Stimulated activated CD4-positive, alpha-beta T cell treated with anti-CD3 and anti-CD28 coated beads, Interleukin-4, amount 100 ng/mL, for 1 hour (primary cell): ENCODE data around the gene STAT4.
A peak's percentile ranks its signal among the peaks of the same experiment; 100 is the strongest.

Experiments
- DNase-seq: peaks from one replicate; pipeline ENCODE4 v3.0.0-alpha.2; 2020

Gene STAT4

DNA sequence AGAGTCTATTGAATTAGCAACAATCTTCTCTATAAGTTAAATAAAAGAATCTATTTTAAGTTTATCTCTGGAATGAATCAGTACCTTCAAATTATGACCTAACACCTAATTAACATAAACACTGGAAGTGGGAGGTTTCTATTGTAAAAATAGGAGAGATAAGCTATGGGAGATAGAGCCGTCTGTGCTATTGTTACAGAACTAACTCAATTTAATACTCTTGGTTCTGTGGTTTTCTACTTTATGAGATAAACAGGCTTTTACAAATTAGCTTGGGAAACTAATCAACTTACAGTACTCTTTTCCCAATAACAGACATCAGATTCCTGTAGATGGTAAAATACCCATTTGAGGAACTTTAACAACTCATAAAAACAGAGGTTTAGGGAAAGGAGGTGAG lies 111.2 kb downstream of the STAT4 start:
- DNase-seq, result no peak

DNA sequence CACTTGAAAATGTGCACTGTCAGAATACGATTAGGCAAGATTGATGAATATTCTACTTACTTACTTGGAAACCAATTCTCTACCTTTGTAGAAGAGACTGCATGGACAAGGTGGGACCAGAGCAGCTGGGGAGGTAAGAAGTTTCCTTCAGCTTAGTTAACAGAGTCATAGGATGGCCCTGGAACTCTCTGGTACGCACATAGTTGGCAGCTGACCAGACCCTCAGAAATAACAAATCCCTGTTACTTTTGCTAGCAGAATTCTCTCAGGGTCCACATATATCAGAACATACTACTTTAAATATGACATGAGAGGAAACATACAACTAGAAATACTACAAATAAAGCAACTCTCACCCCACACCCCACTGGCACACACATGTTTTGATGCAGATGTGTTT lies 112.1 kb downstream of the STAT4 start:
- DNase-seq, result no peak

DNA sequence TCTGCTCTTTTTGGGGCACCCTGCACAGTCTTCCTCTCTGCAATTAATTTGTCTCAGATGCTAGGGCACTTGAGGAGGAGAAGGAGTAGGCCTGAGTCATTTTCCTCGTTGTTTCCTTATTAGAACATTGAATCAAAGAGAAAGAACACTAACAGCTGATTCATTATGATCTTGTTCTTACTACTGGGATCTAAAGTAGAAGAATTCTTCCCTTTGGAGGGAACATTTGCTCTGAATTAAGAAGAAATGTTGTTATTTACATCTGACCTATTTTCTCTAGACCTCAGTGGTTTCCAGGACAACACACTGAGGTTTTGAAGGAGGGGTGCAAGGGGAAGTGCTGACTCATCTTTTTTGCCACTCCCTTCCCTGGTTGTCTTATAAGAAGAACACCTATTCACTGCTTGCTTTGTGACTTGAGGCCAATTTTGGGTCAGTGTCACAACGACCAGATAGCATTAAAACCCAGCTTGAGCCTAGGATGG lies 112.5 kb downstream of the STAT4 start:
- DNase-seq, result no peak

DNA sequence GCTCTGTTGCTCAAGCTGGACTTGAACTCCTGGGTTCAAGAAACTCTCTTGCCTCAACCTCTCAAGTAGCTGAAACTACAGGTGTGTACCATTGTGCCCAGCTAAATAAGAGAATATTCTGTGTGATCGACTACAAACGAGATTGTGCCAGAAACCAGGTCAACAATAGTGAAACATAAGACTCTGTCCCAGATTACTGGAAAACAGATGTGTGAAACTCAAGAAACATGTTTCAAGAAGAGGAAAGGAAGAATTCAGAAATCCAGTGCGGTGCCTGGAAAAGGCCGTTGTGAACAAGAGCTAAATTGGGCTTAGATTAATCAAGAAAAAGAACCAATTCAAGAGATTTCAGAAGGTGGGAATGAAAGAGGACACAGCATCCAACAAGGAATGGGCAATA lies 113.4 kb downstream of the STAT4 start:
- no peak for DNase-seq

DNA sequence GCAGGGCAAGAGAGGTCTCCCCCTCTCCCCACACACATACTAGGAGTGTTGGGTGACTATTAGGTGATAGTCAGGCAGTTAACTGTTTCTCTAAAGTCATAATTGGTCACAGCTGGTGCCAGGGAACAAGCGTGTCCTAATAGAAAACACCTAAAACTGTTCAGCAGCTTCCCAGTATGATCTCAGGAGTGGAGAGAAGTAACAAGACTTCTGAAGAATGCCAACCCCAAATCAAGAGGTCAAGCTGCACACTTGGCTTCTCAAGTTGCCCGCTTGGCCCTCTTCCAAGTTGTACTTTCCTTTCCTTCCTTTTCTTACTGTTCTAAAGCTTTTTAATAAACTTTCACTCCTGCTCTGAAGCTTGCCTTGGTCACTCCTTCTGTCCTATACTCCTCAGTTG lies 114.4 kb downstream of the STAT4 start:
- DNase-seq, result no peak

DNA sequence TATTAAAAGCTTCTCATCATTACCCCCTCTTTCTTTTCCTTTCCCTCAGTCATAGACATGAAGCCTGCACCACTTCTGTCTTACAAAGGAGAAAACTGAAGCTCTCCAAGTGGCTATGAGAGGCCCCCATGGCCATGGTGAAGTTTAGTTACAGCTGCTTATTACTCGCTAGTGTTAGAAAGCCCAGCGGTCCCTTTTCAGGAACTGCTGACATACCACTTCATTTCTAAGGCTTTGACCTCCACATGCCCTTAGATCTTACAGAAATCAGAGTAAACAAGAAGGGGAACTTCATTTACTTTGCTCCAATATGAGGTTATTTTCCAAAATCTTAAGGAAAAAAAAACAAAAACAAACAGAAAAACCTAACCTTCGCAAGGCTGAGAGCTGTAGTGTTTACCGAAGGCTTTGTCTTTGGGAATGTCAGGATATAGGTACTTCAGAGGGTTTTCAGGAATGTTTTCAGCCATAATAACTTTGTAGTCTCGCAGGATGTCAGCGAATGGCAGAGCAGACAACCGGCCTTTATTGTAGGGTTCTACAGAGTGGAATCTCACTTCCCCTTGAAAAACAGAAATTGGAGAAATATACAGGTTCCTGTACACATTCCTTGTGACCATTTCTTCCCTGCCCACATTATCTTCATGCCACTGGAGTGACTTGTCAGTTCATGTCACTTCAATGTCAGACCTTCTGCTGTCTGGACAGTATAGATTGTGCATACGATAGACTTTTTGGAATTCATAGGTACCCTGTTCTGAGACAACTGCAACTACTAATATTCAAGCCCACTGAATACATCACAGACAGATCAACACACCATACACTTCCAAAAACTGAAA lies 118.0 kb downstream of the STAT4 start:
- no peak for DNase-seq

DNA sequence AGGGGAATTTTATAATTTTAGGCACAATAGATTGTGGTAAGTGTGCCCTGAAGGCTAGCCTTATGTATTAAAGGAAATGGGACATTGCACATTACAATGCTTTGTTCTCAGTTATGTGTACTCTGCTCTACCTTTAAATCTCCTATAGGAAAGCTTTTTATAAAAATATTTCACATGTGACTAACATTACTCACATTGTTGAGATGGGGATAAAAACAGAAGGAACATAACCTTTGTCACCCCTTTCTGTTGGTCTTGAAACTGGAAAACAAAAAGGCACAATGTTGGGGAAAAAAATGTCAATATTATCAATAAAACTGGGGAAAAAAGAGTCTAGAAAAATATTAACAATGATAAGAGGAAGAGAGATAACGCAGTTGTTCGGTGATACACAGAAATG lies 119.5 kb downstream of the STAT4 start:
- DNase-seq, result no peak

DNA sequence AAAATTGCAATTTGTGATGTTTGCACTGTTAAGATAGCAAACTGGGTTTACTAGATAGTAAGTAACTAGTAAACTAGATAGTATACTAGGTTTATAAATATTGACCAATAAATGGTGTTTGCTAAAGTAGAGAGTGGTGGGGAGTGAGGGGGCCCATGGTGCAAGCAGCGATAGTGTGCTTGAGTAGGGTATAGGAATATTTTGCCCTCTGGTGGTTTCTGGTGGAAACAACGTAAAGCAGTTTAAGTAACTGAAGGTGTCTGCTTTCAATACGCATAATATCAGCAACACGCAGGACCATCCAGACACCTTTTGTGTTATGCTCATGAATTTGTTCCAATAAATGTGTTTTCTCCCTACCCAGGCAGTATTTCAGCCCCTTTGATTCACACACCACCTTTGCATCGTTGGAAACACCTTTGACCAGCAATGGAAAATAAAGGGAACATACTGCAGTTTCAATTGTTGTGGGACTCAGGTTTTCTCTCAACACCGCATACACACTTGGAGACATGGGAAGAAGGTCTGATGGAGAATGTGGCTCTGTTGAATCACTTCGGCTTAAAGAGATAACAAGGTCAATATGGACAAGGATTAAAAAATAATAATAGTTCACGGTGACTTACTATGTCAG lies 120.2 kb downstream of the STAT4 start:
- DNase-seq, result no peak

DNA sequence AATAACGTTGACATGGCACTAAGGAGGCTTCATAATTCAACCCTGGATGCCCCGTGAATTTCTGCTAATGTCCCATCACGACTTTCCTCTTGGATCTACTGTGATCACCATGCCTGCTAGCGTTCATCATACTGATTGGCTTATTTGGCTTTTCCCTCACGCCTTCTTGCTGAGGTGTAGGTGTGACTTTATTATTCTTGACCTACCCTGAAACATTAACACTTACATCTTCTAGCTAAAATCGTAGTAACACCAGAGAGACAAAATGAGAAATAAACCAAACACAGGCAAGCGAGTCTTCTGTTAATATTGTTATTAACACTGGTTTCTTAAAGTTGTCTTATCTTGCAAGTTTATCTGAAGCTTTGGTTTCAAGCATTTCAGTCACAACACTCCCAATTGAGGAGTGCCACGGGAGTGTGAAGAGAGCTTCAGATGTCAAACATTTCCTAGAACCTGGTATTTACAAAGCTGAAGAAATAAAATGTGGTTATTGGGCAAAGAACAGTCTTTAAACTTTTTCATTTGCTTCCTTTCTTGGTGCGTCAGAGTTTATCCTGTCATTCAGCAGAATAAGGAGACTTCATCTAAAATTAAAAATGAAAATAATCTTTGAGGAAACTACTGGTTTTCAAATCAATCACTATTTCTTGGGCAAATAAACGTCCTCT lies 121.4 kb downstream of the STAT4 start:
- DNase-seq, result no peak

DNA sequence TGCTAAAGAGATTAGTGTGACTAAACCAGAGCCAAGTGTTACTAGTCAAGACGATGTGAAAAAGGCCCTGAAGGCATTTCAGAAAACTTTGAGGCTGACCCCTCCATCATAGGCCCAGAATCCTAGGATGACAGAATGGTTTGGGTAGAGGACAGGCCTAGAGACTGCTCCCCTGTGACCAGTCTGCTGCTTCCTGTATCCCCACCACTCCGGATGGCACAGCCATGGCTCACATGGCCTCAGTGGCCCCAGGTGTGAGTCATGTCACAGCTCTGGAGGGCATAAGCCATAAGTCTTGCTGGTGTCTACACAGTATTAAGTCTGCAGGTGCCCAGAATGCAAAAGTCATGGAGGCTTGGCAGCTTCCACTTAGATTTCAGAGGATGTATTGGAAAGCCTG lies 124.4 kb downstream of the STAT4 start:
- DNase-seq, result no peak

DNA sequence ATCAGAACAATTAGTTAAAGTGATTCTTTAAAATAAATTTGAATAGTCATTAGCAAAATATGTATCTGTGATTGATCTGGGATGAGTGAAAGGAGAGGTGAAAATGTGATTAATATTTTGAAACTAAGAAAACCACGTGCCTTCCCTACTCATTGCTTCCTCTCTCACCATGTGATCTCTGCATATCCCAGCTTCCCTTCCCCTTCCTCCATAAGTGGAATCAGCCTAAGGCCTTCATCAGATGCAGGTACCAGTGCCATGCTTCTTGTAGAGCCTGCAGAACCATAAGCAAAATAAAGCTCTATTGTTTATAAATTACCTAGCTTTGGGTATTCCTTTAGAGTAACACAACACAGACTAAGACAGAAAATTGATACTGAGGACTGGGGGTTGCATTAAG lies 125.7 kb downstream of the STAT4 start:
- no peak for DNase-seq

DNA sequence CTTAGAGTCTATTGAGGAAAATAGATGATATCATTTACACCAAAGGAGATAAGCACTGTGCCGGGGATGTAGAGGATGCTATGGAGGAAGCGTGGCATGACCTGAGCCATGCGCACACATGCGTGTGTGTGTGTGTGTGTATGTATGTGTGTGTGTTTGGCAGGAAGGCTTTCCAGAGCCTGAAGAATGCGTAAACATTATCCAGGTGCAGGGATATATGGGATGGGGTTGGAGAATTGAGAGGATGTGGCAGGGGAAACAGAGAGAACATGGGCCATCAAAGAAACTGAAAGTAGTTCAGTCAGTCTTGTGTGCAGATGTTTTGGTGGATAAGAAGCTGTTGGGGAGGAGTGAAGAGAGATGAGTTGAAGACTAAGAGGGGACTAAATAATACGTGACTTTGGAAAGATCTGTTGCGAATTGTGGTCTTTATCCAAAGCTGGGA lies 127.5 kb downstream of the STAT4 start:
- no peak for DNase-seq

DNA sequence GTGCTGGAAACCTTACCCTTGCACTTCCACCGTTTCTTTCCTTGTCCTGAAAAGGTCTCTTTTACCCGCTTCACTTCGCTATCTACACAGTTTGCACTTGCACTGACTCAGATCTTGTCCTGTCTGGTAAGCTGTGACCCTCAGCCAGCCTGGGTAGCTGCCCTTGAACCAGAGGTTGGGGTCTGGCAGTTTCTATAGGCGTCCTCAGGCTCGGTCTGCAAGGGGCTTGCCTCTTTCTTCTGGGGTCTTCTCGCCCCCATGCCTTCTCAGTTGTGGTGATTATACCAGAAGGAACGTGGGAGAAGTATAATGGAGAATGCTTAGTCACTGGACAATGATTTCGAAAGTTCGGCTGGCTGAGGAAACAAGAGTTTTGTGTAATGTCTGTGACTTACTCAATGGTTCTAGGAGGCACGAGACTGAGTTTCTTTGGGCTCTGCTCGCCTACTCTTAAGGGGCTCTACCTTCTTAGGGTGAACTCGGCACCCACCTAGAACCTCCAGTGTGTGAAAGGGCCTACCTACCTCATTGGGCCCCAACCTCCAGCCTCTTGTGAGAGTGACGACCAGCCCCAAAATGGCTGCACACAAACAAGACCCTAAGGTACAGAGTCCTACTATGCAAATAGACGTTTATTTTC lies 129.9 kb downstream of the STAT4 start:
- peak; percentile 49 for DNase-seq

DNA sequence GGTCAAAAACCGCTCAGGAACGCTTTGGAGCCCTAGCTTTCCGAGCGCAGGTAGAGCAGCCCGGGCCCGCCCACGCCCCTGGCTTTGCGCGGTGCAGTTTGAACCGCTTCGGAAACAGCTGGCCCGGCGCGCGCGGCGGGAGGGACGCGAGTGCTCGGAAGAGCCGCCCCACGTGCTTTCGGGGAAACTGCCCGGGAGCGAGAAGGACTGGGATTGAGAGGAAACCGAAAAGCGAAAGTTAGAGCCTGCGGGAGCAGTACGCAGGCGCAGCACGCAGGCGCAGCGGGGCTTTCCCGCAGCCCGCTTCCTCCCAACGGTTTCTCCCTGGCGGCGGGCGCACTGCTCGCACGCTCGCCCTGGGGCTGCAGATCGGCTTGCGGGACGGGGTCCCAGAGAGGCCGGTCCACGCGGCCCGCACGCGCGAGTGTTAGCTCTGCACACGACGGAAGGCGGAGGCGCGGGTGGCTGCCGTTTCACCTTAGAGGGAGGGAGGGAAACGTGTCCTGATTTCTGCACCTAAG lies 130.5 kb downstream of the STAT4 start:
- peak; percentile 95 for DNase-seq

DNA sequence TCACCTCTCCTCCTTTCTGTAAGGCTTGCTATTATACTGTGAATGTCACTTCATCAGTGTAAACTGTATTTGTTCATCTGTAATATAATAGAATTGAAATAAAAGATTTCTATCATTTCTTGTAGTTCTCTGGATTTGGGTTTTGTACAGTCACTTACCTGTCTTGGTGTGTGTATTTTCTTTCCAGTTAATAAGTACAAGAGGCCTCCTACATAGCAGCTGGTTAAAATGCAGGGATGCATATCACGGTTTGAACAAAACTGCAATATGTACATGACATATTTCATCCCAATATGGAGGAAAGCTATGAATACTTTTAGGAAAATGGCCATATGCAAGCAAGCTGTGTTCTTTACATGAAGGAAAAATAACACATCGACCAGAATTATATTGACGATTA lies 131.4 kb downstream of the STAT4 start:
- no peak for DNase-seq

DNA sequence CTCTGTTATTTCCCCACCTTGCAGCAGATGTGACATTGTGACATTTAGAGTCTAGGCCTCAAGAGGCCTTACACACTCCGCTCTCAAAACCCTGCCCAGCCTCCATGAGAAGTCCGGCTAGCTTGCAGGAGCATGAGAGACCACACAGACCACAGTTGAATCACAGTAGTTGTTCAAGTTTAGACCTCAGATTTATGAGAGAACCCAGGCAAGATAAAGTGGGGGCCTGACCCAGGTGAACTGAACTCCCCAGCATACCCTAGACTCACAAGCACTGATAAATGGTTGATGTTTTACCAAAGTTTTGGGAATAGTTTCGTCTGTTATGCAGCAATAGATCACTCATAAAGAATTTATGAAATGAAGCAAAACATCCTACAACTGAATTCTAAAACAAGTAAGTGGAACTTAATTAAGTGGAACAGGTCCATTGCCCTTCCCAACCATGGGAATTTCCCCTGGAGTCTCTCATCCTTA lies 132.1 kb downstream of the STAT4 start:
- no peak for DNase-seq

DNA sequence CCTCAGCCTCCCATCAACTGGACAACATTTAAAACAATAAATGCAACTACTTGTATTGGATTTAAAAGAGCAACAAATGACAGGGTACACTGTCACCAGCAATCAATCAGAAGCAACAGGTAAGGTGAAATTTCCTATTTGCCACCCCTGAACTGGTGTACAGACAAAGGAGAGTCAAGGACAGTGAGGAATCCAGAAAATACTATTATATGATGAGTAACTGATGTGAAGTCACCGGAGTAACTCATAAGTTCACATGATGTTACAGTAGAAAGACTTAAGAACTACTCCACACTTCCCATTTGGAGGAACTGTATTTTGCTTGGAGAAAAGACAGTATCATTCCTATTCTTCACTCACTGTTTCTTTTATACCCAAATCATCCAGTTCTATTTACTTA lies 132.7 kb downstream of the STAT4 start:
- no peak for DNase-seq

DNA sequence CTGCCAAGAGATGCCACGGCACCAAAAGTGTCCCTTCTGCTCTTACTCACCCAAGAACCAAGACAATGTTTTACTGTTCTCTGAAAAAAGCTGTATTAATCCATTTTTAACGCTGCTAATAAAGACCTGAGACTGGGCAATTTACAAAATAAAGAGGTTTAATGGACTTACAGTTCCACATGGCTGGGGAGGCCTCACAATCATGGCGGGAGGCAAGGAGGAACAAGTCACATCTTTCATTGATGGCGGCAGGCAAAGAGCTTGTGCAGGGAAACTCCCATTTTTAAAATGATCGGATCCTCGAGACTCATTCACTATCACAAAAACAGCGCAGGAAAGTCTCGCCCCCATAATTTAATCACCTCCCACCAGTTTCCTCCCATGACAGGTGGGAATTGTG lies 135.0 kb downstream of the STAT4 start:
- DNase-seq, result no peak

DNA sequence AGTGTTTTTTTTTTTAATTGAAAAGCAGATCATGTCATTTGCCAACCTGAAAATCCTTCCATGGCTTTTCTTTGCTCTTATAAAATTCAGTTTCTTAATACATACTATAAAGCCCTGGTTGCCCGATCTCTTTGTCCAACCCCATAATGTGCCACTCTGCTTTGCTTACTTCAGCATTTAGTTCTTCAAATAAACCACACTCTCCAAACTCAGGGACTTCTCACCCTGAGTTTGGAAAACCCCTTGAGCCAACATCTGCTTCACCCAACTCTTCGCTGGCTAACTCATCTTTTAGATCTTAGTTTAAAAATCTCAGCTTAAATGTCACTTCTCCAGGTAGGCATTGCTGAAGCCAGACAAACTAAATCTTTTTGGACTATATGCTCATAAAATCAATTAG lies 135.6 kb downstream of the STAT4 start:
- DNase-seq, result no peak

DNA sequence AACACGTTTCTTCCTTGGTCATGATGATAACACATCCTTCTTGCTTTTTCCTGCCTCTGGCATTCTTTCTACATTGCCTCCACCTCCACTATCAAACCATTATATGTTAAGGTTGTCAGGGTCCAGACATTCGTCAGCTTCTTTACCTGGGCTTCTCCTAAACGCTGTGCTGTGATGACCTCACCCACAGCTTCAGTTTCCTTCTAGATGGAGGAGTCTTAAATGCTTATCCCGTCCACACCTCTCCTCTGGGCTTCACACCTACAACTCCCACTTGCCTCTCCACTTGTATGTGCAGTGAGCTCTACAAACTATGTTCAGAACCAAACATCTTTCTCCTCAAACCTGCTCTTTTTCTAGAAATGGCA lies 136.2 kb downstream of the STAT4 start:
- DNase-seq, result no peak

DNA sequence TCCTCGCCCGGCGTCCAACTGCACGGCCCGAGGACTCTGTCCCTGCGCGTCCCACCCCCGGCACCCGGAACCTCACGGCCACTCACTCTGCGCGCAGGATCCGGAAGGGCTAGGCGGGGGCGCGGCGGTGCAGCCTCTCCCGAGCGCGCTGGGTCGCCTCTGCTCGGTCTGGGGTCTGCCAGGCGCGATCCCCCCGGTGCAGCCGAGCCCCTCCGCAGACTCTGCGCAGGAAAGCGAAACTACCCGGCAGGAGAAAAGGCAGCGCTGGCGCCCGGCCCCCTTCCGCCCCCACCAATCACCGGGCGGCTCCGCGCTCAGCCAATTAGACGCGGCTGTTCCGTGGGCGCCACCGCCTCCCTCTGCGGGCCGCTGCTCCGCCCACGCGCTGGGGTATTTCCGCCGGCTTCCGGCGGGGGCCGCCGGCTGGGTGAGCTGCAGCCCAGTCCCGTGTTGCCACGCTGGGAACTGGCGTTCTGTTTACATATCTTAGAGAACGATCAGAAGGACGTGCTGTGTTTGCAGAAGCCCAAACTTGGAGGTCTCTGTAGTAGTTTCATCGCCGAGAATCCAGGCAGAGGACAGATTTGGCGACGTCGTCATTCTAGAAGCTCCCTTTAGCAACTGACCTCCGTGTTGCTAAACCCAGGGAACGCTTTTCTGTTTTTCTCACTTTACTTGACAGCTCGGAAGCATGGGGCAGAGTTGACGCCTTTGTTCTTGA lies 136.7 kb downstream of the STAT4 start, which contains the start of gene STAT1:
STAT1 (minus strand) TSS at position 240 of the 721 bp plus-strand sequence. CDS start 4,168 bp downstream, outside the sequence.
- DNase-seq, result peak; percentile 98

DNA sequence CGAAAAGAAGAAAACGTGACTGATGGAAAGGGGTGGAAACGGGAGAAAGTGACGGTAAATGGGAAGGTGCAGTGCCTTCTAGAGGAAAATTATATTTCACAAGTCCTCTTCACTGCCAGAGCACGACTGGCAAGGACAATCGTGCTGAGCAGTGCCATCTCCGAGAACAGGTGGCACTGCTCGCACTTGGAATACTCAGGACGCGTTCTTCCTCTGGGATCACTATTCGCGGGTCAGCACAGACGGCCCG lies 137.2 kb downstream of the STAT4 start:
- no peak for DNase-seq
